Nephron (organoid): ENCODE results near the gene PLD3.

Experiments used
- H3K27ac Mint-ChIP-seq, 3 experiments: 2 replicates each; pipeline ENCODE4 v1.8.0; 2020; ENCODE audit warnings: mixed read lengths in 3 of 3, mild to moderate bottlenecking in 2 of 3, moderate library complexity in 1 of 3
- H3K27me3 Mint-ChIP-seq: 2 replicates; pipeline ENCODE4 v1.8.0; 2021; ENCODE audit warnings: low read depth, mild to moderate bottlenecking, moderate library complexity, mixed read lengths
- H3K36me3 Mint-ChIP-seq: 2 replicates; pipeline ENCODE4 v1.8.0; 2020; ENCODE audit warnings: low read depth, mixed read lengths
- H3K4me1 Mint-ChIP-seq: 2 replicates; pipeline ENCODE4 v1.8.0; 2020; ENCODE audit warnings: mixed read lengths
- H3K4me3 Mint-ChIP-seq, 3 experiments: 2 replicates each; pipeline ENCODE4 v1.8.0; 2020; ENCODE audit warnings: mild to moderate bottlenecking in 3 of 3, mixed read lengths in 3 of 3, moderate library complexity in 2 of 3
- H3K9me3 Mint-ChIP-seq: 2 replicates; pipeline ENCODE4 v1.8.0; 2020; ENCODE audit warnings: mixed read lengths
- CTCF ChIP-seq, 3 experiments: fragments of 200-600 bp; sonication (generic); IDR thresholded peaks; one replicate each; pipeline ENCODE4 v1.5.0; 2021; ENCODE audit warnings: antibody characterized with exemption in 3 of 3; ENCODE audit not compliant: unreplicated experiment in 3 of 3

The PLD3 gene

GRCh38 chr19:40356681-40357595, 8.4 kb downstream of the PLD3 start:
- peak overlapping the region; percentile 27 to 57 (median 39) for H3K27ac Mint-ChIP-seq
- peaks cover 19% of the 10 kb centered on the region for H3K4me1 Mint-ChIP-seq
- TF ChIP-seq CTCF (IDR thresholded peaks at IDR 0.05; ENCODE audit: unreplicated experiment in 3 of 3): no peak
- no peaks in the 10 kb centered on the region for H3K27me3 Mint-ChIP-seq
- H3K36me3 Mint-ChIP-seq: no peaks in the 10 kb centered on the region
- H3K9me3 Mint-ChIP-seq: no peaks in the 10 kb centered on the region
- no peak overlapping the region for H3K4me3 Mint-ChIP-seq

GRCh38 chr19:40357640-40358039, 9.1 kb downstream of the PLD3 start:
- Mint-ChIP-seq H3K4me3 (no peak overlapping the region), H3K27ac (peak overlapping the region; percentile 27 to 57 (median 39)), H3K4me1 (peaks cover 19% of the 10 kb centered on the region), H3K36me3 (no peaks in the 10 kb centered on the region), H3K27me3 (no peaks in the 10 kb centered on the region), H3K9me3 (no peaks in the 10 kb centered on the region)
- no peak for TF ChIP-seq CTCF (IDR thresholded peaks at IDR 0.05; ENCODE audit: unreplicated experiment in 3 of 3)

- peaks cover 25% of the 10 kb centered on the region for H3K4me1 Mint-ChIP-seq
- H3K4me3 Mint-ChIP-seq: no peak overlapping the region
- no peak overlapping the region for H3K27ac Mint-ChIP-seq
- no peaks in the 10 kb centered on the region for H3K27me3 Mint-ChIP-seq
- H3K9me3 Mint-ChIP-seq: no peaks in the 10 kb centered on the region
- no peak for TF ChIP-seq CTCF (IDR thresholded peaks at IDR 0.05; ENCODE audit: unreplicated experiment in 3 of 3)
- H3K36me3 Mint-ChIP-seq: peaks cover 3% of the 10 kb centered on the region
Measured at GRCh38 chr19:40358773-40359172, 10.3 kb downstream of the PLD3 start.

GRCh38 chr19:40360020-40360707, 11.7 kb downstream of the PLD3 start:
- Mint-ChIP-seq H3K4me3 (no peak overlapping the region), H3K27ac (no peak overlapping the region), H3K27me3 (no peaks in the 10 kb centered on the region), H3K36me3 (peaks cover 3% of the 10 kb centered on the region), H3K4me1 (peaks cover 29% of the 10 kb centered on the region), H3K9me3 (no peaks in the 10 kb centered on the region)
- no peak for TF ChIP-seq CTCF (IDR thresholded peaks at IDR 0.05; ENCODE audit: unreplicated experiment in 3 of 3)

GRCh38 chr19:40360708-40361241, 12.3 kb downstream of the PLD3 start:
- no peaks in the 10 kb centered on the region for H3K27me3 Mint-ChIP-seq
- TF ChIP-seq CTCF (IDR thresholded peaks at IDR 0.05; ENCODE audit: unreplicated experiment in 3 of 3): no peak
- peaks cover 32% of the 10 kb centered on the region for H3K4me1 Mint-ChIP-seq
- no peak overlapping the region for H3K27ac Mint-ChIP-seq
- H3K4me3 Mint-ChIP-seq: no peak overlapping the region
- H3K9me3 Mint-ChIP-seq: no peaks in the 10 kb centered on the region
- H3K36me3 Mint-ChIP-seq: peaks cover 3% of the 10 kb centered on the region
